ENCODE measurements around the gene ZNF385C.

ZNF385C gene

GRCh38 chr17:41982026-41982760 is 116.1 kb downstream of the ZNF385C start:
- no peak for DNase-seq

- DNase-seq = no peak
Observed at GRCh38 chr17:41977991-41978390, 120.3 kb downstream of the ZNF385C start.

GRCh38 chr17:41976142-41976768 is 122.0 kb downstream of the ZNF385C start:
- DNase-seq = no peak
